Measurements from ENCODE around the gene NEURL1B.

Gene NEURL1B

DNA sequence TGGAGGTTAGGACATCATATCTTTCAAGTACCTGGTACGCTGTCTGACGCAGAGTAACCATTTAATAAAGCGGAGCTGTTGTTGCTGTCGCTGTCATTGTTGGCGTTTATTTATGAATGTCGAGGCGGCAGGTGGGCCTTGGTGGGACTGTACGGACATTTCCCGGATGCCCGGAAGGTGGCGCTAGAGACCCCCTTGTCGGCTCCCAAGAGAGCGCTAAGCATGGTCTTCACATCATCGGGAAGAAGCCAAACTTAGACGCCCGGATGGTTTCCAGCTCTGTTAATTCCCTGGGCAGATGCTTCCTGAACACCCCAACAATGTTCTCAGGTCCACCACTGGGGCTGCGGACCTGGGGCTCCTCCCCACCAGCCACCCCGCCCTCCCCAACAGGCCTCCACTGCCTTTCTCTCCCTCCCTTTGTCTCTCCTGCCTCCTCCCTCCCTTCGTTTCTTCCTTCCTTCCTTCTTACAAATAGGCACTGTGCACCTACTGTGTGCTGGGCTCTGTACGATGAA lies 75.8 kb downstream of the NEURL1B start:
- ATAC-seq (replicated peaks) (peak; percentile 75 to 79), DNase-seq (peak; percentile 61)
- Mint-ChIP-seq H3K36me3 (no peaks in the 10 kb centered on the region), H3K27me3 (peaks cover 7 to 10% of the 10 kb centered on the region in 2 donors), H3K9me3 (no peaks in the 10 kb centered on the region), H3K4me1 (peaks cover 6 to 16% of the 10 kb centered on the region in 2 donors), H3K4me3 (peak overlapping the region in 1 of 2 donors; percentile 26), H3K27ac (peak overlapping the region; percentile 32)

DNA sequence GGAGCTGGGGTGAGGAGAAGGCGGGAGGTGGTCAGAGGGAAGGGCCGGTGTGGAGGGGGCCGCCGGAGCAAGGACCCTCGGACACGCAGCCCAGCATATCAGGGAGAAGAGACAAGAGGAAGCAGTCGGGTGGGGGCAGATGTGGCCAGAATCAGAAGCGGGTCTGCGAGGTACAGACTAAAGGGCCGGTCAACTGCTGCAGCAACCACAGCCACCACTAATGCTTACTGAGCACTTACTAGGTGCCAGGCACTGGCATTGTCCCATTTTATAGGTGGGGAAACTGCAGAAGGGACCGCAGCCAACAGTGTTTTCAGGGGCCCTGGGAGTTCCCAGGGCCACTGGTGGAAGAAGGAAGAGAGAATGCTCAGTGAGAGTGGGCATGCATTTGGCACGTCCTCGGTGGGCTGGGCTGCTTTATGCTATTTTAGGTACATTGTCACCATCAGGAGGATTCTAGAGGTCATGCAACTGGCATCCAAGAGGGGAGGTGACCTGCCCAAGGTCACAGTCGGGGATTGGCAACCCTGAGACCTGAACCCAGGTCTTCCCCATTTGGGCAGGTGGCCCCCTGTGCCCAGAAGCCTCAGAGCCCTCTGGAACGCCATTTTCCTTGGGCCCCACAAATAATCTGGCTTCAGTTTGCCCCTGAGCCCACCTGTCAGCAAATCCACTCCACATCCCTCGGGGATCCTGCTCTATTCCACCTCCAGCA lies 76.6 kb downstream of the NEURL1B start:
- Mint-ChIP-seq H3K27ac (no peak overlapping the region), H3K36me3 (no peaks in the 10 kb centered on the region)
- no peak for ATAC-seq (replicated peaks)

DNA sequence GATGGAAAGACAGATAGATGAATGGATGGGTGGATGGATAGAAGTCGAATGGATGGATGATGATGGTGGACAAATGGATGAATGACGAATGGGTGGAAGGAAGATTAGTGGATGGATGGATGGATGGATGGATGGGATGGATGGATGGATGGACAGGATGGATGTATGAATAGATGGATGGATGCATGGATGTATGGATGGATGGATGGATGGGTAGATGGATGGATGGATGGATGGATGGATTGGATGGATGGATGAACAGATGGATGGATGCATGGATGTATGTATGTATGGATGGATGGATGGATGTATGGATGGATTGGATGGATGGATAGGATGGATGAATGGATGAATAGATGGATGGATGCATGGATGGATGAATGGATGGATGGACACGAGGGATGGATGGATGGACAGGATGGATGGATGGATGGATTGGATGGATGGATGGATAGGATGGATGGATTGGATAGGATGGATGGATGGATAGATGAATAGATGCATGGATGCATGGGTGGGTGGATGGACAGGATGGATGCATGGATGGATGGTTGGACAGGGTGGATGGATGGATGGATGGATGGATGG lies 77.6 kb downstream of the NEURL1B start:
- Mint-ChIP-seq H3K4me1 (peaks cover 5 to 9% of the 10 kb centered on the region in 2 donors), H3K27me3 (peaks cover 0 to 5% of the 10 kb centered on the region in 2 donors), H3K27ac (no peak overlapping the region), H3K9me3 (no peaks in the 10 kb centered on the region), H3K4me3 (no peak overlapping the region), H3K36me3 (no peaks in the 10 kb centered on the region)
- ATAC-seq (replicated peaks) = no peak
- no peak for DNase-seq

More for the DNA sequence above, 76.6 kb downstream of the NEURL1B start:
- H3K27me3 Mint-ChIP-seq = peaks cover 5 to 6% of the 10 kb centered on the region in 2 donors
- H3K4me1 Mint-ChIP-seq = peaks cover 6 to 16% of the 10 kb centered on the region in 2 donors
- H3K4me3 Mint-ChIP-seq = no peak overlapping the region
- no peak for DNase-seq
- H3K9me3 Mint-ChIP-seq = no peaks in the 10 kb centered on the region

DNA sequence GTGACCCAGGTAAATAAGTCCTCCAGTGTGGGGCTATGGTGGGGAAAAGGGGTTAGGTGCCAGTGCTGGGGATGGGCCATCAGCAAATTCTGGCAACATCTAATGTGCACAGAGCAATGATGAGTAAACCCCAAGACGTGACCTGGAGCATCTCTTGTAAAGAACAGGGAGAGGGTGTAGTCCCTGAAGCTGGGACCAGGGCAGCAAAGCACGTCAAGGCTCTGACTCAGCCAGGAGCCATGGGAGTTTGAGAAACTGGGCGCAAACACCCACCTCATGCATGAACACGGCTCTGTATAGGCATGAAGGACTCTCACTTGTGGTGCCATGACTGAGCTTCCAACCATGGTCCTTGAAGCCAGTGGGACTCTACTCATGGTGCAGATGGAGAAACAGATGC lies 78.1 kb downstream of the NEURL1B start:
- H3K9me3 Mint-ChIP-seq = no peaks in the 10 kb centered on the region
- no peaks in the 10 kb centered on the region for H3K36me3 Mint-ChIP-seq
- no peak overlapping the region for H3K4me3 Mint-ChIP-seq
- ATAC-seq (replicated peaks) (no peak), DNase-seq (no peak)
- peaks cover 5 to 9% of the 10 kb centered on the region in 2 donors for H3K4me1 Mint-ChIP-seq
- H3K27ac Mint-ChIP-seq = no peak overlapping the region
- peaks cover 0 to 5% of the 10 kb centered on the region in 2 donors for H3K27me3 Mint-ChIP-seq

DNA sequence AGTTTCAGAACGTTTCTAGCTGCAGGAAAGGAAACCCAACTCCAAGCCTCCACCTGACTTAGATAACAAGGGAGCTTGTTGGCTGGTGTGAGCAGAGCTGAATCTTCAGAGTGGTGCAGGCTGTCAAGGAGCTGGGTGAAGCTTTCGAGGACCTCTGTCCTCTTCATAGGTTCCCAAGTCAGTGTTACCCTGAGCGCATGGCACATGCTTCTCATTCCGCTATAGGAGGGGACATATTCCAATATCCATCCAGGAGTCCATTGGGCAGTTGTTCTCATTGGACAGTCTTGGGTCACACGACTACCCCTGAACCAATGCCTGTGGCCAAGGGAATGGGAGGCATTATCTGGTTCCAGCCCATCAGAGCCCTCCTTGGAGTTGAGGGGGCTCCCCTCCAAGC lies 79.6 kb downstream of the NEURL1B start:
- Mint-ChIP-seq H3K27me3 (peaks cover 0 to 5% of the 10 kb centered on the region in 2 donors), H3K9me3 (no peaks in the 10 kb centered on the region), H3K4me1 (peaks cover 5 to 9% of the 10 kb centered on the region in 2 donors), H3K27ac (no peak overlapping the region), H3K4me3 (no peak overlapping the region), H3K36me3 (no peaks in the 10 kb centered on the region)
- DNase-seq (no peak), ATAC-seq (replicated peaks) (no peak)

DNA sequence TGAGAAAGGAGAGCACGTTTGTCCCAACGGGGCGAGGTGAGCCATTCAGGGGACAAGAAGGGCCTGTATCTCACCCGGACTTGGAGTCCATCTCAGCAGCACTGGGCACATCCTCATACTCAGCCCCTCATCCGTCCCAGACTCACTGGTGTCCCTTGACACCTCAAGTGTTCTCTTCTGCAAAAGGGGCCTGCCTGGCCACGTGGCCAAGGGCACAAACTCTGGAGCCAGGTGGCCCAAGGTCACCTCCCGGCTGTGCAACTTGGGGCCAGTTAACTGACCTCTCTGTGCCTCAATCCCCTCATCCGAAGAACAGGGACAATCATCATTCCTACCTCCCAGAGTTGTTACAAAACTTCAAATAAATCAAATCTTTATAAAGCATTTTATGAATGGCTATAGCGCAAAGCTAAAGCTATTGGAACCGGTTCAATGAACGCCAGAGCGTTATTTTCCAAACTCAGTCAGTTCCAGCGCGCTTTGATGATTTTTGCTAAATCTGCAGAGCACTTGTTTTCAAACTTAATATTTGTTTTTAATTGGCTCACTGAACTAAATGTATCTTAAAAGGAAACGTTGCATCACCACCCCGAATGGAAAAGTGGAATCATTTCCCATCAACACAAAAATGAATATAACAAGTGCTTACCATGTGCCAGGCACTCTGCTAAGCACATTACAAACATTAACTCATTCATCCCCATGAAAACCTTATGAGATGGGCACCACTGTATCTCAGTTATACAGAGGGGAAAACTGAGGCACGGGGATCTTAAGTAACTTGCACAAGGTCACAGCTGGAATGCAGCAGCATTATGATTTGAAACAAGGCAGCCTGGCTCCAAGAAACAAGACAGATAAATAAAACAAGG lies 80.6 kb downstream of the NEURL1B start:
- ATAC-seq (replicated peaks) = no peak

DNA sequence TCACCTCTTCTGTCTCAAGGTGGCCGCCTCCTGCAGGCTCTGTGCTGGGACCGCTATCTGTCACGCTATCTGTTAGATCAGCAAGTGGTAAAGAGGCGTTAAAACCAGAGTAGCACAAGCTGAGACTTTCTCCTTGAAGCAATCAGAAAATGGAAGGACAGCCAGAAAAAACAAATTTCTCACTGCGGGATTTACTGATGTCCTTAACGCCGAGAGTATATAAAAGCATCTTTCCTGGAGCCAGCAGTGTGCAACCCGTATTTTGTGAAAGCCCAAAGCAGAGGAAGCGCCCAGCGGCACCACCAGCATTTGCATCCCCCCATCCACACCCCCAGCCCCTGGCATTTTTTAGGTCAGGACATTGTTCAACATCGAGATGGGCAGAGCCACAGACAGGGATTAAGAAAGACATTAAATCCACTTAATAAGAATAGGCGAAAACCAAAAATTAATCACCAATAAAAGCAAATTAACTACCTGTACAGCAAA lies 81.3 kb downstream of the NEURL1B start:
- Mint-ChIP-seq H3K27ac (no peak overlapping the region), H3K9me3 (no peaks in the 10 kb centered on the region), H3K4me3 (no peak overlapping the region), H3K4me1 (peaks cover 0 to 2% of the 10 kb centered on the region in 2 donors), H3K36me3 (no peaks in the 10 kb centered on the region), H3K27me3 (peaks cover 0 to under 1% of the 10 kb centered on the region in 2 donors)
- ATAC-seq (replicated peaks) (no peak), DNase-seq (no peak)

More for the DNA sequence above, 80.6 kb downstream of the NEURL1B start:
- no peak for DNase-seq
- Mint-ChIP-seq H3K36me3 (no peaks in the 10 kb centered on the region), H3K4me1 (peaks cover 5 to 9% of the 10 kb centered on the region in 2 donors), H3K27me3 (peaks cover 0 to 5% of the 10 kb centered on the region in 2 donors), H3K4me3 (no peak overlapping the region), H3K27ac (no peak overlapping the region), H3K9me3 (no peaks in the 10 kb centered on the region)

DNA sequence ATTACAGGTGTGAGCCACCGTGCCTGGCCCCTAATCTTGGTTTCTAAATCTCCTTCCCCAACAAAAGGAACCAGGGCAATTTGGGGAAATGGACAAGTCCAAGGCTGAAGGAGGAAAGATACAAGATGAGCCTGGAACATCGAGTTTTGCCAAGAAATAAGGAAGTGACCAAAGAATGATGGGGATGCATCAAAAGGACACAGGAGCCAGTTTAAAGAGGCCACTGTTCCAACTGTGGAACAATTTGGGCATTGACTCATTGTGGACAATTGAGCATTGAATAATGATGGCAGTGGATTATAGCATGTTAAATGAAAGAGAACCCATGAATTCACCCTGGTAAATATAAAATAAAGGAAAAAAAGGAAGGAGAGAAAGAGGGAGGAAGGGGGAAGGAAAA lies 82.4 kb downstream of the NEURL1B start:
- Mint-ChIP-seq H3K27ac (no peak overlapping the region), H3K27me3 (no peaks in the 10 kb centered on the region), H3K9me3 (no peaks in the 10 kb centered on the region), H3K4me3 (no peak overlapping the region), H3K4me1 (no peaks in the 10 kb centered on the region), H3K36me3 (no peaks in the 10 kb centered on the region)
- ATAC-seq (replicated peaks) (no peak), DNase-seq (no peak)

DNA sequence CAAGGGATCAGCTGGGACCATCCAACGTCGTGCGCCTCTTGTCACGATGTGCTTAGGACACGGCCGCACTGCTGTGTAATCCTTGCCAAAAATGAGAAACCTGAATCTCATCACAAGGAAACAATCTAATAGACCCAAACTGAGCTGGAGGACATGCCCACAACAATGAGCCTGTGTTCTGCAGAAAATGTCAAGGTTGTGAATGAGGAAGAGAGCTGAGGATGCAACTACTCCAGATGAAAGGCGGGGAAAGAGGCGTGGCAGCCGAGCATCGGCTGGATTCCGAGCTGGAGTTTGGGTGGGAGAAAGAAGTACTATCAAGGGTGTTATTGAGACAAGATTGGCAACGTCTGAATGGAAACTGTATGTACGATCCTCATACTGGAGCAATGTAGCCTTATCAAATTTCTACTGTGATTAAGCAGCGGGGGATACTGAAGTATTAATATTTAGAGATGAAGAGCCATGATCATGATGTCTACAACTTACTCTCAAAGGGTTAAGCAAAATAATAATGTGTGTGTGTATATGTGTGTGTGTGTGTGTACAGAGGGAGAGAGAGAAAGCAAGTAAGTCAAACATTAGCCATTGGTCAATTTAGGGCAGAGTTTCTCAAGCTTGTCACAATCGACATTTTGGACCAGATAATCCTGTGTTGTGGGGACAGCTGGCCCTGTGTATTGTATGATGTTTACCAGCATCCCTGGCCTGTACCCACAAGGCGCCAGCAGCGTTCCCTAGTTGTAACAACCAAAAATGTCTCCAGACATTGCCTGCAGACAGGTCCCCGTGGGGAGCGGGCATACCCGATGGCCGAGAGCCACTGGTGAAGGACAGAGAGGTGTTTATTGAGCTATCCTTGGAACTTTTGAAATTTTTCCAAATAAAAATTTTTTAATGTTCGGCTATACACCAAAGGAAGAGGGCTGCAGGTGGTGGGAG lies 83.5 kb downstream of the NEURL1B start:
- Mint-ChIP-seq H3K27ac (no peak overlapping the region), H3K9me3 (no peaks in the 10 kb centered on the region), H3K4me3 (no peak overlapping the region), H3K27me3 (no peaks in the 10 kb centered on the region), H3K36me3 (no peaks in the 10 kb centered on the region), H3K4me1 (no peaks in the 10 kb centered on the region)
- ATAC-seq (replicated peaks) (no peak), DNase-seq (no peak)

DNA sequence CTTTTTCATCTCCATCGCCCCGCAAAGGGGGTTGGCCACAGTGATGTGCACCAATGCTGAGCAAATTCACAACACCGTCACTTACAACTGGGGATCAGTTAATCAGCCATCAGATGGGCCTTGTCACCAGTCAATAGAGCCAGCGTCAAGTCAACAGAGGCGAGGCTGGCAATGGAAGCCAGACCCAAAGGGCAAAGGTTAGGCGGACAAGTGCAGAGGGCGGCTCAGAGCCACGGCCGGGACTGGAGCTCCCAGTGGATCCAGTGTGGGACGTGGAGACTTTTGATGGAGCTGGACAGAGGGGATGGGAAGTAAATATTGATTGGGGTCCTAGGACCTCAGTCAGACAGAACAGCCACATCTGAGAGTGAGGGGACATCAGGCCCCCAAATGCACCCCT lies 84.2 kb downstream of the NEURL1B start:
- Mint-ChIP-seq H3K9me3 (no peaks in the 10 kb centered on the region), H3K4me3 (no peak overlapping the region)
- no peak for ATAC-seq (replicated peaks)

DNA sequence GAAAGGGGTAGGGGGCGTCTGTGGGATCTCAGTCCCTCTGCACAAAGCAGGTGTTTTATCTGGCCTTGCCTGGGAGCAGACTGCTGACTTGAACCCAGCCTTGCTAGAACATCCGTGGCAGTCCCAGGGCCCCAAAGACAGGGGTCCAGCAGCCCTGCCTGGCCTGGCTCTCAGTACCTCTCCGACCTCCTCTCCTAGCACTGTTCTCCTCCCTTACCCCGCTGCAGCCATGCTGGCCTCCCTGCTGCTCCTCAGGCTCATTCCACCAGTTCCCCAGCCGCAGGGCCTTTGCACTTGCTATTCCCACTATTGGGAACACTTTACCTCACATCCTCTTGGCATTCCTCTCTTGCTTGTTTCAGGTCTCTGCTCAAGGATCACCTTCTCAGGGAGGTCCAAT lies 84.7 kb downstream of the NEURL1B start:
- DNase-seq (no peak), ATAC-seq (replicated peaks) (no peak)
- no peaks in the 10 kb centered on the region for H3K27me3 Mint-ChIP-seq
- H3K36me3 Mint-ChIP-seq = no peaks in the 10 kb centered on the region
- no peak overlapping the region for H3K27ac Mint-ChIP-seq
- H3K9me3 Mint-ChIP-seq = no peaks in the 10 kb centered on the region
- H3K4me1 Mint-ChIP-seq = no peaks in the 10 kb centered on the region
- H3K4me3 Mint-ChIP-seq = no peak overlapping the region

More for the DNA sequence above, 84.2 kb downstream of the NEURL1B start:
- H3K27me3 Mint-ChIP-seq = no peaks in the 10 kb centered on the region
- no peaks in the 10 kb centered on the region for H3K36me3 Mint-ChIP-seq
- no peak for DNase-seq
- no peak overlapping the region for H3K27ac Mint-ChIP-seq
- H3K4me1 Mint-ChIP-seq = no peaks in the 10 kb centered on the region

DNA sequence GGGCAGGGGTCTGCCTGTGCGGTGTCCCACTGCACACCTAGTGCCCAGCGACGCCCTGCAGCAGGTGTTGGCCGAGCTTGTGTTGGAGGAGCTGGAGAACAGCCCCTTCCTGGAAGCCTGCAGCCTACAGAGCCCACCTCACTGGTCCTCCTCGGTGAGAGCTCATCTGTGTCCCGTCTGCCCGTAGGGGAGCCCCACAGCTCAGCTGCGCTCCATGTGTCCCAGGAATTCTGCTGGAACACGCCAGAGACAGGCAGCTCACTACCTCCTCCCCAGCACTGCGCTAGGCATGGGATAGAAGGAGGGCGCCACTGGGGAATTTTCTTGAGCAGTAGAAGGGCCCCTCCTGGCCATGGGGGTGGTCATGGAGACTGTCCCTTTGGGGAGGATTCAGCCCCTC lies 85.9 kb downstream of the NEURL1B start:
- Mint-ChIP-seq H3K27ac (no peak overlapping the region), H3K9me3 (no peaks in the 10 kb centered on the region), H3K4me1 (no peaks in the 10 kb centered on the region), H3K4me3 (no peak overlapping the region), H3K27me3 (no peaks in the 10 kb centered on the region), H3K36me3 (no peaks in the 10 kb centered on the region)
- ATAC-seq (replicated peaks) (no peak), DNase-seq (no peak)

DNA sequence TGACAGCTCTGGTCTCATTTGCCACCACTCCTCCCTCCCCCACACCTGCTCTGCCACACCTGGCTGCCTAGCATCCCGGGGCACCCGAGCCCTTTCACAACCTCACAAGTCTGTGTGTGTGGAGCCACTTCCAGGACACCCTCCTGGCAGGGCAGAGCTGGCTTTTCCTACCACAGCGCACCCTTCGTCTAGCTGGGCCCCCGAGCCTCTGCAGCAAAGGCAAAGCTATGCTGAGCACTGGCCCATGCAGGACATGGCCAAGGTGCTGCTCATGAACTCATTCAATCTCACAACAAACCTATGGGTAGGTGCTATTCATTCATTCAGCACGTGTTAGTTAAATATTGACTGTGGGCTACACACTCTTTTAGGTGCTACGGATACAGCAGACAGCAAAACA lies 86.5 kb downstream of the NEURL1B start:
- Mint-ChIP-seq H3K27me3 (no peaks in the 10 kb centered on the region), H3K9me3 (no peaks in the 10 kb centered on the region), H3K4me1 (no peaks in the 10 kb centered on the region), H3K36me3 (no peaks in the 10 kb centered on the region), H3K27ac (no peak overlapping the region), H3K4me3 (no peak overlapping the region)
- no peak for DNase-seq
- ATAC-seq (replicated peaks) = no peak
